Stimulated activated CD8-positive, alpha-beta memory T cell treated with anti-CD3 and anti-CD28 coated beads, Interleukin-15, amount 100 ng/mL, for 1 hour (primary cell): ENCODE measurements around the gene NPHP4.

Source experiments
- DNase-seq: peaks from one replicate; pipeline ENCODE4 v3.0.0-alpha.2; 2020; ENCODE audit warnings: low read depth

Gene NPHP4

DNA sequence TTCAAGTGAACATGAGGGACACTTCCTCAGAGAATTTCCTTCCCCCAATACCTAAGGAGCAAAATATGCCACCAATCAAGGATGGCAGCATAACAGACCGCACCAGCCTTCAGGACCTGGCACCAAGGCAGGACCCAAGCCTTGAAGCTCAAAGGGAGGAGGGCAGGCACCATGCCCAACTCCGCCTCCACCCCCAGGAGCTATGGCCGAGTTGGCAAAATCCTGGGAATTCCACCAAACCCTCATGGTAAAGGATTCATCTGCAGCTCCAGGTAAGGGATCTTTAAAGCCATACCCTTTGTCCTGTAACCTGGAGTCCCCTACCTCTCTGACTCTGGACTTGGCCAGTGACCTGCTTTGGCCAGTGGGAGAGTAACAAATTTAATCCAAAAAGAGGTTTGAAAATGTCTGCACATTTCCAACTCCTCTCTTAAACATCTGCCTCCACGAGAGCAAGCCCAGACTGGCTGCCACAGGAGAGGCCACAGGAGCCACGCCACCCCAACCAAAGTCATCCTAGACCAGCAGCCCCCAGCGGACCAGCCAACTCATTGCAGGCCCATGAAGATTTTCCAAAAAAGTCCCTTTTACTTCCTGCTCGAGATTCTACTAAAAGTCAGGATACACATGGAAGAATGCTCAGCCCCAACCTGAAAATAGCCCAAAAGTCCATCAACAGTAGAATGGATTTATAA lies 41.9 kb downstream of the NPHP4 start:
- DNase-seq: no peak

DNA sequence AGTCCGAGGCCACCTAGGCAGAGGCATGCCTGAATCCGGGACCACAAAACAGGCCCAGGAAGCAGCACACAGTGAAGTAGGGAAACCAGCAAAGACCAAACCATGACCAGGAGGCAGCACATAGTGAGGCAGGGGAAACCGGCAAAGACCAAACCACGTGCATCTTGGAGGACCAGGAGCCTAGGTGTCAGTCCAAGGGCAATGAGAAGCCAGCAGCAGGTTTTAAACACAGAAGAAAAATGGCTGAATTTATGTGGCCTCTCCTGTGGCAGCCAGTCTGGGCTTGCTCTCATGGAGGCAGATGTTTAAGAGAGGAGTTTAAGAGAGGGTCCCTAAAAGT lies 42.5 kb downstream of the NPHP4 start:
- no peak for DNase-seq

DNA sequence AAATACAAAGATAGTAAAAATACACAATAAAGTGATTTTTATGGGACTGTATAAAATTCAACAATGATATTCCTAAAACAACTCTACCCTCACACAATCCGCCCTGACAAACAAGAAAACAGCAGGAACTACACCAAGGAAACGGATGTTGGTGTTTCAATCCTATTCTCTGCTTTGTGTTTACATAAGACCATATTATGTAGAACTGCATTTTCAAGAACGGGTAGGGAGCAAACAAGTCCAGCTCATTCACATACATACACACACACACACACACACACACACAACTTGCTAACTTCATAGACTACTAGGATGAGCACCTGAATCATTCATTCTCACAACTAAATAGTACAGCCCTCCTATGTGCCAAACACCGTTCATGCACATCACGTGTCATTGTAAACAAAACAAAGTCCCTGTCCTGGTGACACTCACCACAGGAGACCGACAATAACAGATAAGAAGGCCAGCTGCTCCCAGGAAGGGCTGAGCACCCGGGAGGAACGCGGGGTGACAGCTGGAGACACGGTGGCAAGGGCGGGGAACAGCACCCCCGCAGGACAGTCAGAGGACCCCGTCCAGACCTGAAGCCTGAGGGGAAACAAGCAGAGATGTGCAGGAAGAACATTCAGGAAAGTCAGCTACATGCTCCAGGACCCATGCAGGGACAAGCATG lies 43.0 kb downstream of the NPHP4 start:
- DNase-seq: no peak

DNA sequence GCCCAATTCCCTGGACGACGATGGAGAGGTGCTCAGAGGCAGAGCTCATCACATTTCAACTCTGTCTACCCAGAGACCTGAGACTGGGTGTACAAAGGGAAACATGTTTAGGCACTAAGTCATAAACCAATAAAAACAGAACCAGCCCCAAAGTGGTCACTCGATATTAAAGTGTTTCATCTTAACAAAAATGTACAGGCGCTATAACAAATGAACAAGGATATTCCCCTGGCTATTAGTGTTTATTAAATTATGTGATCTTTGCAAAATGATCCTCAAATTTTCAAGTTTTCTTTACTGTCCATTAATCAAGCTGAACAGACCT lies 43.6 kb downstream of the NPHP4 start:
- no peak for DNase-seq

DNA sequence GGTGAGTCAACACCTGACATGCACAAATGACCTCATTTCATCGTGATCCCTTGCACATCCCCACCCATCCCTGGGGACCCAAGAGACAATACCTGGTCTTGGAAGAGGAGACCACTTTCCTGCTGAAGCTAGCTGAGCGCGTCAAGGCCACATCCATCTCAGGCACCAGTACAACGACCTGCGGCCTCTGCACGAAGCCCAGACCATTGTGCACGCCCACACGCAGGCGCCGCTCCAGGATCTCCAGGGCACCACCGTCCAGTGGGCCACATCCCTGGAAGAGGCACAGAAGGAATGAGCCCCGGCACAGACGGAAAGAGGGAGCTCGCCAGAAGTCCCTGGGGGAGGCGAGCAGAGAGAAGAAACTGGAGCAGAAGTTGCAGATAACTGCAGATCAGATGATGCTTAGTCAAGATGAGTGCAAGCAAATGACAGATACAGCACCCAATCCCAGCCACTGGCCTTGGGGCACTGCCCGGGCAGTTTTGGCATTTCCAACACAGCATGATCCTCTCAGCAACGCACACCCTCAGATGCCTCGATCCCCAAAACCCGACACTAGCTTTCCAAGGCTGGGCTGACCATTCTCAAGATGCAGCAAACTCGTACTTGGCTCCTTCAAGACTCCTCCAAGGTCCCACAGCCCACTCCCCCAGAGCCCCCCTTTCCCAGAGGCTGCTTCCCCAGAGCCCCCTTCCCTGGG lies 44.1 kb downstream of the NPHP4 start:
- no peak for DNase-seq

DNA sequence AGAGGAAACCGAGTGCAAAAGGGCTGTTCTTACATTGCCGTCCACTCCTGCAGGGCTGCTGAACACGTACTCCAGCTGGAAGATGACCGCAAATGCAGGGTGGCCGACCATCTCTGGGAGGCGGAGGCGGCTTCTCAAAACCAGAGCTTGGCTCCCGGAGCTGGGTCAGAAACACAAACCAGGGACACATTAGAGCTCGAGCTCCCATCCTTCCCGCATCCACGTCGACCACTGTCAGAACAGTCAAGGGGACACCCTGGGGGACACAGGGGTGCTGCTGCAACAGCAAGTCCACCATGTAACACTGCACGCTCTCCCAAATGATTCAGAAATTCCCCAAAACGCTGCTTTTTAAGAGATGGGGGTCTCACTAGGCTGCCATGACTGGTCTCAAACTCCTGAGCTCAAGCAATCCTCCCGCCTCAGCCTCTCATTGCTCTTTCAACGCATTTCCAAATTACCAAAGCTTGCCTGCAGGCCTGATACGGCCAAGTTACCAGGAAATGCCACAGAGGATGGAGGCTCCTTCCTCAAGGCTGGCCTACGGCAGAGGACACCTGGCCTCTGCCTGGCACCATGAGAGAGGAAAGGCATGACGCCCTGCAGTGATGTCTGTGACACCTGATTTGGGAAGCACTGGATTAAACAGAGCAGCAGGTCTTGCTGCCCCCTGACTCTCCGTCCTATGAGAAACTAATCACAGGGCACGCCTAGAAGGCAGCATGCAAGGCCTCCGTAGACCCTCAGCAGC lies 45.0 kb downstream of the NPHP4 start:
- DNase-seq: no peak

DNA sequence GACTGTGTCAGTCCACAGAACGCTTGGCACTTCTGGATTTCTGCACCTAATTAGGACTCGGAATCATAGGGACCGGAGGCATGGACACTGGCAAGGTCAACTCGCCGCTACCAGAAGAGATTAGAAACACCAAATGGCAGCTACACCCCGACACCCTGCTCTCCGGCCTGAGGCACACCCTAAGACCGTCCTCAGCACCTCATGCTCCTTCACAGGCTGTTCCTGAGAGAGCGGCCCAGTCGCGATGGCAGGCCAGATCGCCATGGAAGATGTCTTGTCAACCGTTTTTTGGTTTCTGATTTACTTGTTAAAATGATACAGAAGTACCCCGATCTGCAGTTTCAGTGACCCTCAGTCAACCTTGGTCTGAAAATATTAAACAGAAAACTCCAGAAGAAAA lies 46.8 kb downstream of the NPHP4 start:
- DNase-seq: no peak

DNA sequence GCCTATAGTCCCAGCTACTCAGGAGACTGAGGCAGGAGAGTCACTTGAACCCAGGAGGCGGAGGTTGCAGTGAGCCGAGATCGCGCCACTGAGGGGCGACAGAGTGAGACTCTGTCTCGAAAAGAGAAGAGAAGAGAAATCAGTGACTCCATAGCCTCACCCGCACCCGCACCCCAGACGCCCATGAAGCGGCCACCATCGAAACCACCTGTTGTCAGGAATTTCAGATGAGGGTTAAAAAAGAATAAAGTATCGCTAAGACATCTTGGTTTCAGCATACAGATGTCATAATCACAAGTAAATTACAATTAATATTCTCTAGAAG lies 47.4 kb downstream of the NPHP4 start:
- no peak for DNase-seq

DNA sequence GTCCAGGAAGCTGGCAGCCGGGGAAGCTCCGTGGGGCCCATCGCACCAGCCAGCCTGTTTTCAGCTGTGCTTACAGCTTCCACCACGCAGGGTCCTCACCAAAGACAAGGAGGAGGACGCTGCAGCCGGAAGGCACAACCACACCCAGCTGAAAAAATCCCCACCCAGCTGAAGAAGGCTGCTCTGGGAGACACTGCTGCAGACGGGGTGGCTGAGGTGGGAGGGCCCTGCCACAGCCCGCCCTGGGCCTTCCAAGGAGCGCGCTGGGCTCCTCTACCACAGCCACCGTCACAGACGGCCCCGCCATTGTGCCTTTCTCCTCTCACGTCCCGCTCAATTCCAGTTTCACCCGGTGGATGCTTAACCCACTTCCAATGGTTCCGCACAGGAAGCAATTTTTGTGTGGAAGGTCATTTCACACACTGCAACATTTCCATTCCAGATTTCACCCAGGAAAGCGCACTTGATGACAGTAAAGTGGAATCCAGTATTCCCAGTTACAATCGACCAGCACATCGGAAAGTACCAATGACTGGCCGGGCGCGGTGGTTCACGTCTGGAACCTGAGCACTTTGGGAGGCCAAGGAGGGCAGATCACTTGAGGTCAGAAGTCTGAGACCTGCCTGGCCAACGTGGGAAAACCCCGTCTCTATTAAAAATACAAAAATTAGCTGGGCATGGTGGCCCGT lies 47.9 kb downstream of the NPHP4 start:
- no peak for DNase-seq

DNA sequence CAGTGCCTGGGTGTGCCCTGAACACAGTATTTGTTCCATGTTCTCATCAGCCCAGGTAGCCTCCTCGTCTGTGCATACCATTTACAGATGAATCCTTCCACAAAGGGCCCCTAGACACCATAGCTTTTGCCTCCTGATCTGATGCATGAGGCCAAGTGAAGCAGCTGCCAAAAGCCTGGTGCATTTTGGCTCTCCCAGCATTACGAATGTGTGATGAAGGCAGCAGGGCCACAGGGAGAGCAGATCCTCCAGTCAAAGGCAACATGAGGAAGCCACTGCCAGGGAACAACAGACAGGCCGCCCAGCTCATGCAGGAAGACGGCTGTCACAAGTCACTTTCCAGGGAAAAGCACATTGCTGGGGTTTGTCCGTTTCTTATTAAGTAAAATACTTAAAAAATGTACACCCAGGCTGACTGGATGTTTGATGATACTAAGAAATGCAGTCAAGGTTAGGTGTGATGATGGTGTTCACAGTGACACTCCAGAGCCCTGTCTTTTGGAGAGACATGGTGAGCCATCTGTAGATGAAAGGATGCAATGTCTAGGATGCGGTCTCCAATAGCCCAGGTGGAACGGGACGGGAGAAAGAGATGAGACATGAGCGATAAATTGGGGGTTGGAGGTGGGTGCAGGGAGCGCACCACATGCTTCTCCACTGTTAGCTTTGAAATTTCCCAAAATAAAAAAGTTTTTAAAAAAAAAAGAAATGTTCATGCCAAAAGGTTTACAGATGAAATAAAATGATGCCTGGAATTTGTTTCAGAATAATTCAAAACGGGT lies 48.7 kb downstream of the NPHP4 start:
- no peak for DNase-seq

DNA sequence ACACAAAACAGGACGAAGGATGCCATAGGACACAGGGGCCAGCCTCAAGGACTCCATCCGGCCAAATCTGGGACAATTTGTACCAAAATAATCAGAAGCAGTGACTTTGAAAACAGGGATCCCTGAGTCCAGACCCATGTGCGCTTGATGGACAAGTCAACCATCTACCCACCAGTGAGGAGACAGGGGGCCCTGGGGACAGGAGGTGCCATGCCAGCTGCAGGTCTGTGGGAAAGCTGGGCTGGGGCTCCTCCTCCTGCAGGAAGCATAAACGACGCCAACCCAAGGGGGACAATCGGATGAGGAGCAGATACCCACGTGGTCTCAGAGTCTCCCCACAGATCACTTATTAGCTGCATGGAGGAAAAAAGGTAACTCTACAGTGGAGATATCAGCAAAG lies 50.6 kb downstream of the NPHP4 start:
- no peak for DNase-seq

DNA sequence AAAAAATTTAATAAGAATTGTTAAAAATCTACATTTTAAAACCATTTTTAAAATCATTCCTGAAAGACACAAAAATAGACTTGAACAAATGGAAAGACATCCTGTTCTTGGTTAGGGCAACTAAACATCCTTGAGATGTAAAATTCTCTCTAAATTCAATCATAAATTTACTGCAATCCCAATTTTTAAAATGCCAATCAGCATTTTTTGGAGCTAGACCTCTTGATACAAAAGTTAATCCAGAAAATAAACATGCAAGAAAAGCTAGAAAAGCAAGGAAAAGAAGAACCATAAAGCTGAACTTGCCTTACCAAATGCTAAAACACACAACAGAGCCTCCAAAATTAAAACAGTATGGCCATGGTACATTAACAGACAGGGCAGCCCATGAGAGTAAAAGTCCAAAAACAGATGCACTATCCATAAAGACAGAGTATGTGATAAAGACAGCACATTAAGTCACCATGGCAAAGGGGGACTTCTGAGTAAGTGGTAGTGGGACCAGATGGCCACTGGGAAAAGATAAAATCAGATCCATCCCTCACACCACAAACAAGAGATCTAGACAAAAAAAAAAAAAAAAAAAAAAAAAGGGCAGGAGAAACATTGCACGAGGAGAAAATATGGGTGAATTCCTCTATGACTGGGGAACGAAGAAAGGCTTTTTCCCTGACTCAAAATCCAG lies 51.4 kb downstream of the NPHP4 start:
- DNase-seq: no peak

DNA sequence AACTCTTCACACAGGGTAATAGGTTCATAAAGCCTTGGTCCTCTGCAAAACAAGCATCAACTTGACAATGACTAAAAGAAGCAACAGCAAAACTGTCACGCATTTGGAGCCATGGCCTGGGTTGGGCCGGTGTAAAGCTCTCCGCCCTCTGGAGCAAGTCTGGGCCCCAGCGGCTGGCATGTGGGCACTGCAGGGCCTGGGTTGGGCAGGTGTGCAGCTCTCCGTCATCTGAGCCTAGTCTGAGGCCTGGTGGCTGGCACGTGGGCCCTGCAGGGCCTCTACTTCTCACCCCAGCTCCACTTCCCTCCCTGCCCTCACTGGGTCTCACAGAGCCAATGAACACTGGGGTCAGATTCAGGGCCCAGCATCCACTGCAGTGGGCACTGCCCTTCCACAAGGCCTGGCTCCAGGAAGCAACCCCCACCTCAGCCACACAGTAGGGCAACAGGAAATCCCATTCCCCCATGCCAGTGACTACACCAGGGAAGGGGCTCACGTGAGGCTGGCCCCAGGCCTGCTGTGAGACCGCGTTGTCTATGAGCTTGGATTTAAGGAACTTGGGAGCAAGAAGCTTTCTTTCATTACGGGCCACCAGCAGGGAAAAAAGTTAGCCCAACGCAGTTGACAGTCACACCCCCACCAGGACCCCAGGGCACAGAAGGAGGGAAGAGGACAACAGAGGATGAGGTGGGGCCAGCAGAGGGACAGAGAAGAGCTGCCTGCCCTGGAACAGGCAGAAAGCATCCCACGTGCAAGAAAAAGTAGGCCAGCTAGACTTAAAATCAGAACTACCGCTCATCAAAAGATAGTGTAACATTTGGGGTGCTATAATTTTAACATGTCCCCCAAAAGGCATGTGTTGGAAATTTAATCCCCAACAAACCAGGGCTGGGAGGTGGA lies 52.7 kb downstream of the NPHP4 start:
- no peak for DNase-seq

DNA sequence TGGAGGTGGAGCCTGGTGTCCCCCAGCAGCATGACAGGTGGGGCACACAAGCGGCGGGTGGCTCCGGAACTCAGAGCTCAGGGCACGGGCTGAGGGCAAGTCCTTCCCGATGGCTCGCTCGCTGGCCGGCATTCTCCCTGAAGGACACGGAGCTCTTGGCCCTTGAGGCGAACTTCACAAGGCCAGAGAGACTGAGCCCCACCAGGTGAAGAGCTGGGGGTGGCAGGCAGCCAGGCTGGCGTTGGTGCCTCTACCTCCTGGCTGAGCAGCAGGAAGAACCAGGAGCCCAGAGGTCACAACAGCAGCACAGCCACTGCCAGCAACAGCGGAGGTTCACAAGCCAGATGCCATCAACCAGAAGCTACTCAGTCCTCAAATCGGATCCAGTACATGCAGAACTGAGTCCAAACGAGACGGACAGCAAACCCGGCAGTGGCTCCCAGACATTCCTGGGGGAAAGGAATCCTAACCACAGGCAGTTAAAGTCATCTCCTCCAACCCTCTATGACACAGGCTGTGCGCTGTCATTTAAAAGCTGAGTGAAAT lies 54.1 kb downstream of the NPHP4 start:
- no peak for DNase-seq

DNA sequence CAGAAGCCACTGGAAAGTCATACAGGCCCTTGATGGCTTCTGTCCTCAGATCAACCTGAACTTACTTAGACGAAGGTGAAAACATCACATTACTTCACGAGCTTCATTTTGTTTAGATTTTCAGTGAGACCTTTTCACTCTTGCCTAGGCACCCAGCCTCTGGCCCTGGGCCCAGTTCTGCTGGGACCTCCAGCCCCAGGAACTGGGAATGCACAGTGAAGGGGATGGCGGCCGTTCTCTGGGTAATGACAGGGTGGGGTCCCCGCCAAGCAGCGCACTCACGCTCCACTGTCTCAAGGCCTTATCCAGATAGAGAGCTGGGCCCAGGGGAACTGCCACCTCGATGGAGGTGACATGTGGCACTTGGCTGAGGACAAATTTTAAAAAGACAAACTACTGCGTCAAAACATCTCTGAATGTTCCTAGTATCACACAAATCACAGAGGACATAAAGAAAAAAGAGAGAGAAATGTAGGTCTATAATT lies 54.8 kb downstream of the NPHP4 start:
- no peak for DNase-seq

DNA sequence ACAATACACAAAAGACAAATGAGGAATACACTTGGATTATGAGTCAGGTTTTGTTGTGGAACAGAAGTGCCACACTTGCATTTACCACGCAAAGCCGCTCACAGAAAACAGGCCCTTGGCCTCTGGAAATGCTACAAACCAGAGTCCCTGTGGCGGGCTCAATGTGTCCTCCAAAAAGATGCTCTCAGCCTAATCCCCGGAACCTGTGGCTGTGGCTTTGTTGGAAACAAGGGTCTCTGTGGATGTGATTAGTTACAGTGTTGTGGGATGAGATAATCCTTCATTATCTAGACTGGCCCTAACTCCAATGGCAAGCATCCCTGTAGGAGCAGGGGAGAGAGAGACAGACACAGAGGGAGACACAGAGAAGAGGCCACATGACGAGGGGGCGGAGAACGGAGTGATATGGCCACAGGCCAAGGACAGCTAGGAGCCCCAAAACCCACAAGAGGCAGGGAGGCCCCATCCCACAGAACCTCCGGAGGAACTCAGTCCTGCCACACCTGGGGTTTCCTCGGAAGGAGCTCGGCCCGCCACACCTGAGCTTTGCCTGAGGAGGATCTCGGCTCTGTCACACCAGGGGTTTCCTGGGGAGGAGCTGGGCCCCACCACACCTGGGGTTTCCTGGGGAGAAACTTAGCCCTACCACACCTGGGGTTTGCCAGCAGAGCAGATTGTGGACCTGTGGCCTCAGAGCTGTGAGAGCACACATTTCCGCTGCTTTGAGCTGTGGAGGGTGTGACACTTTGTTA lies 55.4 kb downstream of the NPHP4 start:
- no peak for DNase-seq

DNA sequence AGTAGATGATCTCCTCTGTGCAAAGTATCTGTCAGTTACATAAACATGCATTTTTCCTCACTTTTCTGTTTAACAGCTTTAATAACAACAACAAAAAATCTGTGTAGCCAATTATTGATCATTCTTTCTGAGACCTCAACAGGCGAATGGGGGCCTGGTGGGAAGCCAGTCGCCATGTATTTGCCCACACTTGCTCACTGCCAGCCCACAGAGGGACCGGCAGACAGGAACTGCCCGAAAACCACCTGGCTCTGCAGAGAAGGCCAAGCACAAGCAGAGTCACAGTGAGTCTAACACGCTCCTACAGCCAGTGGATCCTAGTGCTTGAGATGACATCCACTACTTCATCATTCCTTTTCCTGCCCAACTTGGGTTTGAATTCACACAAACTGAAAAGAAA lies 56.1 kb downstream of the NPHP4 start:
- DNase-seq: no peak

DNA sequence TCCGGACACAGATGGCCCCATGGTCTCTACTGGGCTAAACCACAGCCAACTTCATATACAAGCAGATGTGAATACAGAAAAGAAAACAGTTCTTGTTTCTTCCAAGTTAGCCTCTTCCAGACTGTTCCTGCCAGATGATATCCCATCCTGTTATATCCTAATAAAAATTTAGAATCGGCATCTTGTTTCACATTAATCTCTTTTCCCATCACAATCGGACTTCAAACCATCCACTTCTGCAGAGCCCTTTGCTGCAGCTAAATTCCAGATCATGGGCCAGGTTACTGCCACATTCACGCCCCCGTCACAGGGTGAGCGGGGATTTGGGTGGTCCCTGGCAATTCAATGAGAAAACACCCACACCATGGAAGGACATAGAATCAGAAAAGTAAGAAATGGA lies 57.2 kb downstream of the NPHP4 start:
- no peak for DNase-seq
